Colon (tissue), 2 donors: Measurements from ENCODE around the gene CLASP2.
"Not testable (repeated sequence)": the region's sequence is repeated elsewhere in the genome, so short reads cannot be mapped to it uniquely, and the experiment has no call there.

ENCODE experiments used
- FAIRE-seq: peaks from 2 replicates; lab custom pipeline; 2012; peaks lifted over from hg19 to GRCh38; lab: Jason Lieb, UNC
- donor health status: control.
- donor health status: control.

The CLASP2 gene

GRCh38 chr3:33451994-33452393, 266.1 kb downstream of the CLASP2 start:
- not testable (repeated sequence) for FAIRE-seq

- no peak for FAIRE-seq
Observed at GRCh38 chr3:33447958-33448357, 270.1 kb downstream of the CLASP2 start.

GRCh38 chr3:33447256-33447625, 270.8 kb downstream of the CLASP2 start:
- not testable (repeated sequence) for FAIRE-seq
